Measurements from ENCODE around the gene SLC9A9.
"Not testable (repeated sequence)": the region's sequence is repeated elsewhere in the genome, so short reads cannot be mapped to it uniquely, and the experiment has no call there.

Gene SLC9A9

GRCh38 chr3:143695333-143695732 is 152.9 kb downstream of the SLC9A9 start:
- not testable (repeated sequence) for DNase-seq (ENCODE audit: low read depth)

GRCh38 chr3:143693506-143693905 is 154.8 kb downstream of the SLC9A9 start:
- DNase-seq (ENCODE audit: low read depth): no peak

DNA sequence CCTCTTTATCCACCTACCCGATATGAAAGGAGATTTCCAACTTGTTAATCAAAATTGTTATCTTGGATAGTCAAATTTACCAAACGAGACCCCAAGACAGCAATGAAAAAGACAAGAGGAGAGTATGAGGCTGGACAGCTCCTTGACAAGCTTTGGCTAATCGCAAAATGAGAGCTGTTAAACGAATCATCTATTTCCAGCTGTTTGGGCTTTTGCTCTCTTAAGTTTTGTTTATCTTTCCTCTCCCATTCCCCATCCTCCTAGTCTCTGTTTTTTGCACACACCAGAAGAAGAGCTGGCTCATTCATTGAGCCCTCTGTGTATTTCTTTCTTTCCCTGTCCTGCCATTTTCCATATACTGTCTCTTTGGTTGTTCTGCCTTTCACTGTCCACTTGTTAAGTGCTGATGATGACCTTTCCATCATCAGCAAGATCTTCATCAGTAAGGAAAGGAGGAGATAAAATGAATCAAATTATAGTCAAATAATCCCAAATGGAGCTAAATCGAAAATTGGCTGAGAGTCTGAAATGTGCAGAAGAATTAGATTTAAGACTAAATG is 161.6 kb downstream of the SLC9A9 start:
- peak; percentile 13 for DNase-seq (ENCODE audit: low read depth)

GRCh38 chr3:143685491-143685890 is 162.8 kb downstream of the SLC9A9 start:
- DNase-seq (ENCODE audit: low read depth): peak; percentile 32

- DNase-seq (ENCODE audit: low read depth): no peak
These were observed 170.8 kb downstream of the SLC9A9 start for GRCh38 chr3:143677430-143677829.

- no peak for DNase-seq (ENCODE audit: low read depth)
These were observed 171.5 kb downstream of the SLC9A9 start for GRCh38 chr3:143676747-143677146.

DNA sequence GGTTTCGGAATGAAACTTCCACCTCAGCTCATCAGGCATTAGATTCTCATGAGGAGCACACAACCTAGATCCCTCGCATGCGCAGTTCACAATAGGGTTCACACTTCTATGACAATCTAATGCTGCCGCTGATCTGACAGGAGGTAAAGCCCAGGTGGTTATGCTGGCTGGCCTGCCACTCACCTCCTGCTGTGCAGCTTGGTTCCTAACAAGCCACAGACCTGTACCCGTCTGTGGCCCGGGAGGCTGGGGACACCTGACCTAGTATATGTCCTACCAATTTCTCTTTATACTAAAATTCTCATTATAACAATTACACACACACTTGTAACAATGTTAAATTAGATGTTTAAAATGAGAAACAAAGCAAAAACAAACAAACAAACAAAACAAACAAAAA is 172.2 kb downstream of the SLC9A9 start:
- DNase-seq (ENCODE audit: low read depth): no peak

DNA sequence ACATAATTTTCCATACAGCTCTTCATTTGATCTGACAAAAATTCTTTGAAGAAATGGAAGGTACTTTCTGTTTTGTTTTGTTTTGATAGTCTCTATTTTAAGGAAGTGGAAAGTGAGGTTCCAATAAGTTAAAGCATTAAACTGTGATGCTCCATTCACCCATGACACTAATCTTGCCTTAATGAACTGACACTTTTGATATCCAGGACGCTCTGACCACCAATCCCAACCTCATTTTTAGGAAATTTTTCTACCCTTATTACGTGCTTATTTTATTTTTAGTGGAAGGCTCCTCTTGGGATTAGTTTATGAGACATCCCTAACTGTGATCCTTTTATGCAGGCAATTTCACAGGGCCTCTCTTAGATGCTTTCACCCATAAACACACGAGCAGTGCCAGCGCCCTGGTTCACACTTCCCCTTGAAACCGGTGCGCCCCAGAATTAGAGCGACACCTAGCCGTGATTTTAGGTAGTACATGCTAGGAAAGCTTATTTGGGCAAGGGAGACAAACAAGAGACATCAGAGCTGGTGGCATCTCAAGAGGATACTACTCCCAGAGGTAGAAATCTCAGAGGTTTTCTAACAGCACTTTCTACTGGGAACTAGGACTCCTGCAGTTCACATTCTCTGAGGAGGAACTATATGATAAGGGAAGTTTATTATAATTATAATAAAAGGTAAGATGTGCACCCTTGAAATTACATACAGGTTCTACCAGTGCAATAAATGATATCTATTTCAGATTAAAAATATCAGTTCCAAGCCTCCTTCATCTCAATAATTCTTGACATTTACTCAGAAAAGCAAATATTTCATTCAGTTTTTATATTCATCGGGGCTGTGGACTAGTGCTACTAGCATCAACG is 173.9 kb downstream of the SLC9A9 start:
- peak; percentile 63 for DNase-seq (ENCODE audit: low read depth)

DNA sequence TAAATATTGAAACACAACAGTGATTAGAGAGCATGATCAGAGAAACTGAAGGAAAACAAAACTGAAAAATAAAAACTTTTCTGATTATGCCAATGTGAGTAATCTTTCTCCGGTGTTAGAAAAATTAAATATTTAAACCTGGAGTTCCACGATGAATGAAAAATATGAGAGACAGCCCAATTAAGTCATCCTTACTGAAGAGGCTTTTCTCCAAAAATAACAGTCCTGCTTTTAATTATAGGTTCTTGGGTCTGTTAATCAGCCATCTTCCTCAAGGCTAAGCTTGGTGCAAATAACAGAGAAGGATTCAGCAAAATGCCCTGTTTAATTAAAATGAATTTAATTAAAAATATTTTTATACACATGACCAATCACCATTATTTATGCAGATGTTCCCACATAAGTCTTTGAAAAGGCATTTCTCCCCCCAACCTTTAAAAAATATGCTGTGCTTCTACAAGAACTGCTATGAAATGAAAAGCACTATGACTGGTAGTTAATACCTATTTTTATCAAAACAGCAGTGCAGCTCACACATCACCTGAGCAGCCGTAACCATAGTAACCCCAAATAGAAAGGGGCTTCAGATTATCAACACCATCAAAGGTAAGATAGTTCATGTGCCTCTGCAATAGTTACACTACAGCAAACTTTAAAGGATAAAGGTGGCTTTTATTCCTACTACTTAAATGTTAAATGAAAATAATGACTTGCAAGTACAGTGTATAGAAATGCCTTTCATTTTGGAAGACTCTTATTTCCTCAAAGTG is 175.7 kb downstream of the SLC9A9 start:
- no peak for DNase-seq (ENCODE audit: low read depth)

DNA sequence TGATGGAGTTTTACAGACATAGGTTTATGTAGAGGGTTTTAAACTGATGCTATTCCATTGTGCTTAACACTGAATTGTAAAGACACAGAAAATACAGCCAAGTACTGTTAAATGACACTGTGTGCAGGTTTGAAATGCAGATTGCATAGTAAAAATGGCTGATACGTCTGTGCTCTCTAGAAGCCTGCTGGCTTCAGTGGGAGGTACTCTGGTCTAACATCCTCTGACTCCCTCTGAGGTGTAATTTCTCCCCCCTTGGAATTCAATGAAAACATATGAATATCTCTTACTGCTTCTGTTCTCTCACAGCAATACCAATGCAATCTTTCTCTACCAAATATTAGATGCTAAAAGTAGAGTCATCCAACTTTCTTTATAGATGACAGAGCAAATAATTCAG is 176.6 kb downstream of the SLC9A9 start:
- DNase-seq (ENCODE audit: low read depth): no peak

DNA sequence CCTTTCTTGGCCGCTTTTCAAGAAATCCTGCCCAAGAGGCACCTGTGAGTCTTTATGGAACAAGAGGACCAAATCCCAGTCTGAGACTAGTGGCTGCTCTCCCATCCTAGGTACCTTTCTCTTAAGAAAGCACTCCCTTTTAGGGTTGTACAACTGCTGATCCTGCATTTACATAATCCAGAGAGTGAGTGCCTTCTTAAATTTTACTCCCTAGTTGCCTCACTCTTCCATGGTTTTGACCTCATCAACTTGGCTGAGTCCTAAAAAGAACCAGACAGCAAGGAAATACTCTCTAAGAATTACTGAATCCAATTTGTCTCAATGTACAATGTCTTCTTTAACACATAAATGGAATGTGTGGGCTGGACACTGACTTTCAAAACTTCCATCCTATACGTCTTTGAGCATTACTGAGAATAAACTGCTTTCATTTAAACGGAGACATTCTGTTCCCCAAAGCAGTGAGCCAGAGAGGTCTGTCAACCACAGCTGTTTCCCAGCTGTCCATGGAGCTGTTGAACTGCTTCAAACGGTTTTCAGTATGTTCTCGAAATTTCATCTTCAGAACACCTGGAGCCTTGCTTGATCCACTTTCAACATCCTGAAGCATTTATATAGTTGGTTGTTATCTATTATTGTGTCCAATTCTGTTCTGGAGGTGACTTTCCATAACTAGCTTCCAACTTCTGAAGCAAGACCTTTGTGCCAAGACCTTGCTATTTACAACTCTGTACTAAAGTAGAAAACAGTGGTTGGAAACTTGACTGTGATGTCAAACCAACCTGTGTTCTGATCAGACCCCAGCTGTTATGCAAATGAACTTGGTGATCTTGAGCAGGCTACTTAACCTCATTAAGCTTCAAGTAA is 179.1 kb downstream of the SLC9A9 start:
- no peak for DNase-seq (ENCODE audit: low read depth)

DNA sequence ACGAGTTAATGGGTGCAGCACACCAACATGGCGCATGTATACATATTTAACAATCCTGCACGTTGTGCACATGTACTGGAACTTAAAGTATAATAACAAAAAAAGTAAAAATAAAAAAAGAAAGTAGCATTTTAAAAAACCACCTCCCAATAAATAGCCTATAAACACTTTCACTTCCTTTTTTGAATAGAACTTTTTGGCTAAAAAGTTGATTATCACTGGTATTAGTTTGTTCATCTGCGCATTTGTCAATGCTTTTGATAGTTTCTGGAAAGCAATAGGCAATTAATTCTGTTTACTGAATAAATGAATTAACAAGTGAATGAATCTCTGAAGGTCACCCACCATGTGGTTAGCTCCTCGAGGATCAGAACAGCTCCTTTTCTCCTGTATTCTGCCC is 179.9 kb downstream of the SLC9A9 start:
- no peak for DNase-seq (ENCODE audit: low read depth)

DNA sequence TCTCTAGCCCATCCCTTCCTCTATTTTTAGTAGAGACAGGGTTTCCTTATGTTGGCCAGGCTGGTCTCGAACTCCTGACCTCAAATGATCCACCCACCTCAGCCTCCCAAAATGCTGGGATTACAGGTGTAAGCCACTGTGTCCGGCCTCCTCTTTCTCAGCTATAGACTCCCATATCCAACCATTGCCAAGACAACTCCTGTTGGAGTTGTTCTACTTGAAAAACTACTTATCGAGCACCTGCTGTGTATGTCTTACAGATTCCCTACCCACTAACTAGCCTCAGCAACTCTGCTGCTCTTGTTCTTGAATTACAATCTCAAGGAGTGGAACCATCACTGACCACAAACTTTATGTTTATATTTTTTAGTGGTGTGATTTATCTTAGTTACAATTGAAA is 186.6 kb downstream of the SLC9A9 start:
- no peak for DNase-seq (ENCODE audit: low read depth)

- peak; percentile 23 for DNase-seq (ENCODE audit: low read depth)
These were observed 189.4 kb downstream of the SLC9A9 start for GRCh38 chr3:143658861-143659260.

GRCh38 chr3:143658116-143658515 is 190.2 kb downstream of the SLC9A9 start:
- DNase-seq (ENCODE audit: low read depth): no peak

- DNase-seq (ENCODE audit: low read depth): peak; percentile 71
These were observed 190.9 kb downstream of the SLC9A9 start for GRCh38 chr3:143657391-143657790.

DNA sequence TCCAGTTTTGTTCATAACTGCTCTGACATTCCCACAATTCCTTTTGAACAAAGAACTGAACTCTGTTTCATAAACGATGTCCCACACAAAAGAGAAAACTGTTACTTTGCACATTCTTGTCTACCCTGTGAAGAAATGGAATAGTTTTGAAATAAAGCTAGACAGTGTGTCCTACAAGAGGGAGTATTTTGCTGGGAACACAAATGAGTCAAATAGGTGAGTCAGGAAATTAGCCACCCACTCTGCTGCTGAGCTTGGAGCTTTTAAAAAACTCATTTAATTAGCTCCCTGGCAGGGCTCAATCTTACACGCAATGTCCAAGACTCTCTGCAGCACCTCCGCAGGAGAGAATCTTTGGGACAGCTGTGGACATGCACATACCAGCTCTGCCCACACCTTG is 193.4 kb downstream of the SLC9A9 start:
- DNase-seq (ENCODE audit: low read depth): peak; percentile 69

GRCh38 chr3:143653935-143654334 is 194.3 kb downstream of the SLC9A9 start:
- no peak for DNase-seq (ENCODE audit: low read depth)

DNA sequence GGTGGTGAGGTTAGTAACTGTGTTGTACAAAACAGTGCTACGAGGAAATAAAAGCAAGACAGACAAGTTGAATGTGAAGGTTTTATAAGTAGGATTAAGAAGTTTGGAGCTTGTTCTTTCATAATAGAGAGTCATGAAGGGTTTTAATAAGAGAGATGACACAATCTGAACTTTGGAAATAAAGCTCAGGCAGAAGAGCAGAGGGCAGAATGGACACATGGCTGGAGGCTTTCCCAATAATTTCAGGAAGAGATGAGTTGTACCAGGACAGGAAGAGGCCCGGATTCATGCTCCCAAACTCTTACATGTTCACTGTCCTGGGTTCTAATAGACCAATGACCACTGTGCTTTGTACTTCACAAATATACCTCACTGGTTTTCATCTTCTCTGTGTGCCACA is 194.8 kb downstream of the SLC9A9 start:
- DNase-seq (ENCODE audit: low read depth): peak; percentile 45

DNA sequence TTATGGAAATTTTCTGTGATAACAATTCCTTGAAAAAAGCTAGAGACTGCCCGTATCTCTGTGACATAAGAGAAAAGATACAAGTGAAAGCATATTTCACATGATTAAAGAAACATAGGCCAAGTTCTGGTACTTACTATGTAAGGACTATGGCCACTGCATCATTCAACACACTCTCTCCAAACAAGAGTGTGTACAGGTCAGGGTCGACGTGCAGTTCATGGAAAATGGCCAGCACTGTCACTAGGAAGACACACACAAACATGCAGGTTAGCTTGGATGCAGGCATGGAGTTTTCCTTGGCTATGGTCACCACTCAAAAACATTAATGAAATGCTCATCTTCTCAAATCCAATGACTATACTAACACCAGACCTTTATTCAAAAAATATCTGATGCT is 196.2 kb downstream of the SLC9A9 start:
- DNase-seq (ENCODE audit: low read depth): no peak

GRCh38 chr3:143650827-143651226 is 197.4 kb downstream of the SLC9A9 start:
- DNase-seq (ENCODE audit: low read depth): no peak

- DNase-seq (ENCODE audit: low read depth): no peak
These were observed 198.1 kb downstream of the SLC9A9 start for GRCh38 chr3:143650120-143650519.
